Bronchial epithelial cell (primary cell): ENCODE data around the gene SDCBP2. TPM values are rescaled to one million over a fixed set of nuclear protein-coding genes. Genes with fewer than 3 reads are reported as not detected.

Experiments
- DNase-seq: peaks from one replicate; pipeline ENCODE4 v3.0.0-alpha.2; 2010; ENCODE audit warnings: low read depth
- FAIRE-seq: peaks from 2 replicates; lab custom pipeline; 2011; peaks lifted over from hg19 to GRCh38; lab: Jason Lieb, UNC
- H3K27me3 ChIP-seq: 2 replicates; pipeline ENCODE4 v1.5.1; 2011; ENCODE audit warnings: low read length; ENCODE audit not compliant: control insufficient read depth, insufficient read depth
- H3K36me3 ChIP-seq: 2 replicates; pipeline ENCODE4 v1.5.1; 2011; ENCODE audit warnings: low read length; ENCODE audit not compliant: control insufficient read depth, insufficient read depth
- H3K4me3 ChIP-seq: 2 replicates; pipeline ENCODE4 v1.5.1; 2011; ENCODE audit warnings: mild to moderate bottlenecking, low read depth, low read length, control low read depth
- CTCF ChIP-seq: IDR thresholded peaks from 2 replicates; pipeline ENCODE4 v1.5.1; 2011; ENCODE audit warnings: mild to moderate bottlenecking, moderate library complexity, low read length, control low read depth, inconsistent platforms; ENCODE audit not compliant: insufficient read depth, severe bottlenecking
- total RNA-seq: library from RNA; depleted of rRNA; stranded (reverse); fragments of >200 nt; gene quantifications from 2 replicates; pipeline ENCODE4 v1.2.1, GENCODE V29; 2014

SDCBP2 gene
- total RNA-seq, 1 donor from 2014 or later, result 96.4 TPM

GRCh38 chr20:1293641-1294379 is 35.1 kb downstream of the SDCBP2 start:
- no peaks in the 10 kb centered on the region for H3K27me3 ChIP-seq
- no peak overlapping the region for H3K4me3 ChIP-seq
- TF ChIP-seq CTCF, result no peak
- no peak for DNase-seq
- FAIRE-seq, result peak; percentile 90
- no peaks in the 10 kb centered on the region for H3K36me3 ChIP-seq

GRCh38 chr20:1292620-1293019 is 36.3 kb downstream of the SDCBP2 start:
- DNase-seq, result no peak
- no peak for FAIRE-seq
- no peaks in the 10 kb centered on the region for H3K27me3 ChIP-seq
- no peak for TF ChIP-seq CTCF
- no peak overlapping the region for H3K4me3 ChIP-seq
- no peaks in the 10 kb centered on the region for H3K36me3 ChIP-seq

GRCh38 chr20:1291191-1291741 is 37.7 kb downstream of the SDCBP2 start:
- FAIRE-seq, result peak; percentile 32
- DNase-seq, result no peak
- no peak for TF ChIP-seq CTCF
- Histone ChIP-seq H3K27me3 (no peaks in the 10 kb centered on the region), H3K4me3 (no peak overlapping the region), H3K36me3 (no peaks in the 10 kb centered on the region)

- Histone ChIP-seq H3K4me3 (no peak overlapping the region), H3K36me3 (no peaks in the 10 kb centered on the region), H3K27me3 (no peaks in the 10 kb centered on the region)
- DNase-seq, result no peak
- TF ChIP-seq CTCF, result no peak
- FAIRE-seq, result peak; percentile 55
Measured at GRCh38 chr20:1287787-1288569, 41.0 kb downstream of the SDCBP2 start.

- Histone ChIP-seq H3K4me3 (no peak overlapping the region), H3K27me3 (no peaks in the 10 kb centered on the region), H3K36me3 (no peaks in the 10 kb centered on the region)
- TF ChIP-seq CTCF, result no peak
- no peak for DNase-seq
- FAIRE-seq, result no peak
Measured at GRCh38 chr20:1287306-1287705, 41.6 kb downstream of the SDCBP2 start.
